ENCODE data around the gene SETBP1. TPM values are rescaled to one million over a fixed set of nuclear protein-coding genes. Genes with fewer than 3 reads are reported as not detected.

The SETBP1 gene
- total and polyA plus RNA-seq, 2 of the 8 experiments (the other 6 are each of a cell fraction or from before 2014, with no cell fraction given) = 2.0 to 6.5 TPM

- Histone ChIP-seq H3K56ac (replicated peaks; ENCODE audit: insufficient read length, low read depth, low read length) (no peak overlapping the region), H2AK5ac (ENCODE audit: low read depth, low read length) (no peak overlapping the region), H2AFZ (ENCODE audit: low read length) (no peak overlapping the region), H2BK120ac (replicated peaks; ENCODE audit: low read depth, low read length) (no peak overlapping the region), H3K4me2 (ENCODE audit: insufficient read depth in 1 of 2, low read depth in 2 of 2, low read length in 2 of 2) (no peak overlapping the region), H2BK5ac (ENCODE audit: low read depth, low read length) (no peak overlapping the region), H3K4me3 (ENCODE audit: extremely low read depth in 1 of 4, insufficient read depth in 2 of 4, low read depth in 3 of 4, low read length in 4 of 4) (no peak overlapping the region), H2BK12ac (ENCODE audit: low read depth, low read length) (no peak overlapping the region), H3K23ac (ENCODE audit: insufficient read length) (no peak overlapping the region), H3K9me3 (ENCODE audit: insufficient read depth in 2 of 2, low read depth in 1 of 2, low read length in 1 of 2) (no peaks in the 10 kb centered on the region), H3K23me2 (ENCODE audit: low read depth, low read length) (no peaks in the 10 kb centered on the region), H3K27ac (ENCODE audit: low read depth, low read length) (no peak overlapping the region), H3K9ac (replicated peaks in 1 of 4; ENCODE audit: extremely low read depth in 1 of 4, low read depth in 3 of 4, low read length in 3 of 4) (no peak overlapping the region), H4K5ac (ENCODE audit: insufficient read length, low read depth, low read length) (no peak overlapping the region), H2BK15ac (ENCODE audit: low read length) (no peak overlapping the region), H4K20me1 (replicated peaks in 1 of 2; ENCODE audit: control insufficient read depth in 1 of 2, insufficient read depth in 2 of 2, low read length in 2 of 2) (no peaks in the 10 kb centered on the region), H3K4ac (replicated peaks; ENCODE audit: insufficient read length, low read depth, low read length) (no peak overlapping the region), H3K79me1 (ENCODE audit: low read depth, low read length) (0 out of 2 replicates have a peak, but pooled peaks cover 3% of the 10 kb centered on the region), H3K79me2 (ENCODE audit: control insufficient read depth in 1 of 2, insufficient read depth in 2 of 2, low read length in 2 of 2) (no peaks in the 10 kb centered on the region), H4K8ac (ENCODE audit: extremely low read depth, insufficient read depth, low read length) (no peak overlapping the region), H3K14ac (ENCODE audit: insufficient read length) (no peak overlapping the region), H4K91ac (replicated peaks; ENCODE audit: insufficient read length, low read length) (no peak overlapping the region), H2BK20ac (ENCODE audit: low read length) (no peak overlapping the region), H3K4me1 (replicated peaks in 1 of 4; ENCODE audit: control insufficient read depth in 3 of 4, insufficient read depth in 4 of 4, low read length in 3 of 4) (peaks cover 0 to 9% (median 6%) of the 10 kb centered on the region in 4 experiments; a peak in 4 of 7 replicates), H3K18ac (ENCODE audit: extremely low read depth, low read length) (no peak overlapping the region), H3K27me3 (replicated peaks in 1 of 4; ENCODE audit: control insufficient read depth in 3 of 4, extremely low read depth in 1 of 4, insufficient read depth in 3 of 4, low read length in 3 of 4) (no peaks in the 10 kb centered on the region), H3K36me3 (ENCODE audit: control insufficient read depth in 2 of 4, insufficient read depth in 4 of 4, low read length in 3 of 4) (no peaks in the 10 kb centered on the region)
- CTCF ChIA-PET (ENCODE audit: partially characterized antibody) = interaction anchor here (0.8 to 1.4 kb wide), 2 partner anchors 21 to 343 kb away, joined by 3 read pairs; no protein-coding TSS in a partner anchor
- POLR2A ChIA-PET (ENCODE audit: partially characterized antibody) = no interaction called here
- no peak for DNase-seq (ENCODE audit: low read depth in 1 of 2, low spot score in 2 of 2)
- WGBS, 2 experiments (ENCODE audit: extremely low coverage in 1 of 2, insufficient coverage in 1 of 2, insufficient read length in 1 of 2, insufficient replicate concordance in 2 of 2, low coverage in 1 of 2, low lambda C conversion rate in 2 of 2, missing lambda C conversion rate in 1 of 2) = 69% methylated on average over 4 of the region's 4 CpGs; no CpG with 5 or more reads in 1 of the 2 experiments
- no peak for FAIRE-seq
- TF ChIP-seq POLR2A (IDR thresholded peaks at IDR 0.05; ENCODE audit: control extremely low read depth in 1 of 2, low read depth in 2 of 2, low read length in 2 of 2) = no peak
- TF ChIP-seq BRCA1 (IDR thresholded peaks at IDR 0.05; ENCODE audit: low read depth, low read length) = no peak
- TF ChIP-seq RXRA (IDR thresholded peaks at IDR 0.05; ENCODE audit: insufficient read depth, low read depth, low read length) = no peak
- TF ChIP-seq SAP30 (IDR thresholded peaks at IDR 0.05; ENCODE audit: insufficient read depth, insufficient replicate concordance, low read length) = no peak
- no peak for TF ChIP-seq ASH2L (IDR thresholded peaks at IDR 0.05; ENCODE audit: low read length)
- no peak for TF ChIP-seq SUZ12 (IDR thresholded peaks at IDR 0.05; ENCODE audit: low read length)
- no peak for TF ChIP-seq SP1 (IDR thresholded peaks at IDR 0.05; ENCODE audit: low read depth, low read length)
- no peak for TF ChIP-seq BCL11A (IDR thresholded peaks at IDR 0.05; ENCODE audit: low read depth in 2 of 2, low read length in 2 of 2)
- TF ChIP-seq CHD2 (IDR thresholded peaks at IDR 0.05; ENCODE audit: low read length) = no peak
- no peak for TF ChIP-seq TCF12 (IDR thresholded peaks at IDR 0.05; ENCODE audit: low read depth, low read length)
- TF ChIP-seq KDM5A (IDR thresholded peaks at IDR 0.05; ENCODE audit: low read length) = no peak
- TF ChIP-seq GABPA (IDR thresholded peaks at IDR 0.05; ENCODE audit: borderline replicate concordance, insufficient read depth, low read length) = no peak
- no peak for TF ChIP-seq TAF7 (optimal IDR thresholded peaks at IDR 0.05; ENCODE audit: borderline replicate concordance, low read depth, low read length)
- TF ChIP-seq SIRT6 (IDR thresholded peaks at IDR 0.05; ENCODE audit: low read length) = no peak
- TF ChIP-seq RNF2 (IDR thresholded peaks at IDR 0.05; ENCODE audit: borderline replicate concordance, low read depth, low read length, missing control alignments, poor library complexity, severe bottlenecking) = no peak
- TF ChIP-seq PHF8 (conservative IDR thresholded peaks at IDR 0.05; ENCODE audit: low read depth, low read length) = no peak
Measured at GRCh38 chr18:44869533-44869932, 188.8 kb downstream of the SETBP1 start.

All from H1 (cell line).